Astrocyte of the cerebellum (primary cell): Measurements from ENCODE around the gene PAXX.

Experiments
- DNase-seq: peaks from one replicate; pipeline ENCODE4 v3.0.0-alpha.2; 2011; ENCODE audit warnings: low read depth
- H3K4me3 ChIP-seq: 2 replicates; pipeline ENCODE4 v1.5.1; 2011; ENCODE audit warnings: mild to moderate bottlenecking, low read depth, low read length, moderate library complexity
- in situ Hi-C: cut with HindIII; loops from 2 replicates; pipeline ENCODE4 v1.10.0; 2017; ENCODE audit warnings: low sequenced_read_pairs
- TF ChIP-seq, protein P1 (sequence below): IDR thresholded peaks from 2 replicates; pipeline ENCODE4 v1.5.1; 2012; ENCODE audit warnings: low read length, low read depth, moderate library complexity, mild to moderate bottlenecking; ENCODE audit errors: missing control alignments

Gene PAXX

GRCh38 chr9:136991993-136992818 lies at the start of gene PAXX:
PAXX (plus strand) TSS chr9:136992422; CDS start chr9:136992444, 22 bp downstream.
- peak; percentile 57 for DNase-seq

GRCh38 chr9:136942881-136943230 lies 49.4 kb upstream of the PAXX start:
- TF ChIP-seq, protein P1, sequence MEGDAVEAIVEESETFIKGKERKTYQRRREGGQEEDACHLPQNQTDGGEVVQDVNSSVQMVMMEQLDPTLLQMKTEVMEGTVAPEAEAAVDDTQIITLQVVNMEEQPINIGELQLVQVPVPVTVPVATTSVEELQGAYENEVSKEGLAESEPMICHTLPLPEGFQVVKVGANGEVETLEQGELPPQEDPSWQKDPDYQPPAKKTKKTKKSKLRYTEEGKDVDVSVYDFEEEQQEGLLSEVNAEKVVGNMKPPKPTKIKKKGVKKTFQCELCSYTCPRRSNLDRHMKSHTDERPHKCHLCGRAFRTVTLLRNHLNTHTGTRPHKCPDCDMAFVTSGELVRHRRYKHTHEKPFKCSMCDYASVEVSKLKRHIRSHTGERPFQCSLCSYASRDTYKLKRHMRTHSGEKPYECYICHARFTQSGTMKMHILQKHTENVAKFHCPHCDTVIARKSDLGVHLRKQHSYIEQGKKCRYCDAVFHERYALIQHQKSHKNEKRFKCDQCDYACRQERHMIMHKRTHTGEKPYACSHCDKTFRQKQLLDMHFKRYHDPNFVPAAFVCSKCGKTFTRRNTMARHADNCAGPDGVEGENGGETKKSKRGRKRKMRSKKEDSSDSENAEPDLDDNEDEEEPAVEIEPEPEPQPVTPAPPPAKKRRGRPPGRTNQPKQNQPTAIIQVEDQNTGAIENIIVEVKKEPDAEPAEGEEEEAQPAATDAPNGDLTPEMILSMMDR, result no peak
- in situ Hi-C loops, result no loop called here
- no peak for DNase-seq
- peak overlapping the region; percentile 75 for H3K4me3 ChIP-seq

More at GRCh38 chr9:136991993-136992818, at the start of gene PAXX:
- H3K4me3 ChIP-seq, result peak within 1 kb of the TSS; percentile 68
- TF ChIP-seq, protein P1, result no peak
- in situ Hi-C loops, result no loop called here

DNA sequence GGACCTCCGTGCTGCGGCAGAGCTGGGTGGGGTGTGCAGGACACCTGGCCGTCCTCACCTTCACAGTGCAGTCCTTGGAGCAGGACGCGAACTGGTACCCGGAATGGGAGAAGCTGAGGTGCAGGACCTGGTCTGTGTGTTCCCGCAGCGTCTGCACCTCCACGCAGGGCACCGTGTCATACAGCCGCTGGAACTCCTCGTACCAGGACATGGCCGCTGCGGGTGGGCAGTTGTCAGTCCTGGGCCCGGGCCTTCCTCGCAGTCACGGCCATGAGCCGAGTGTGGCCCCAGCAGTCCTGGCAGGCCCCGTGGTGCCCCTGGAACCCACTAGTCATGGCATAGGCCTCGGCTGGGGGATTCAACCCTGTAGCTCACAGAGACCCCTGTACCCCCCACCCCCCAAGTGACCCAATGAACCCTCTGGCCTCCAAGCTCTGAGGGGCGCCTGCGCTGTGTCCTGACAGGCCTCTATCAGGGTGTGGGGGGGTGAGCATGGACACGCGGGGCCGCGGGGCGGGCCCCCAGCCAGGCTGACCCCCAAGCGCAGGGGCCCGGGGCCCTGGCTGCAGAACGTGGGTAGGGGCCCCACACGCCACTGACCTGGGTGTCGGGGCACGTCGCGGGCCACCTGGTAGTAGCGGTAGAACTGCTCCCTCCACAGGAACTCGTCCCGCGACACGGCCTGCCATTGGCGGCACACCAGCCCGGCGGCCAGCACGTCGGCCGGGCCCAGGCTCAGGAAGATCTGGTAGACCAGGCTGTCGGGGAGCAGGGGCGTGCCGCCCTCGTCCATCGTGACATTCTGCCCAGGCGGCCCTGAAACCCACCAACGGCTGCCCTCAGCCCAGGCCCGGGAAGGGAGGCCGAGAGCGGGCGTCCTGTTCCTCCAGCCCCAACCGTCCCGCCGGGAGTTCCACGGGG lies 48.7 kb upstream of the PAXX start:
- TF ChIP-seq, protein P1, result no peak
- peak overlapping the region; percentile 75 for H3K4me3 ChIP-seq
- DNase-seq, result no peak
- in situ Hi-C loops, result no loop called here

GRCh38 chr9:136944212-136944518 lies 48.1 kb upstream of the PAXX start:
- no peak for DNase-seq
- in situ Hi-C loops, result no loop called here
- TF ChIP-seq, protein P1, result no peak
- peak overlapping the region; percentile 75 for H3K4me3 ChIP-seq

GRCh38 chr9:136944519-136945332 lies 47.5 kb upstream of the PAXX start, which contains the start of the genes C8G and FBXW5:
C8G (plus strand) TSS chr9:136945243; CDS start chr9:136945321, 78 bp downstream.
FBXW5 (minus strand) TSS chr9:136944738; CDS start chr9:136944083, 655 bp downstream.
- peak; percentile 77 for DNase-seq
- TF ChIP-seq, protein P1, result peak; percentile 93
- in situ Hi-C loops, result no loop called here
- H3K4me3 ChIP-seq, result peak within 1 kb of the TSS; percentile 75
